HG03469 (cell line): Measurements from ENCODE around the gene CLIP1.
"Not testable (repeated sequence)": the region's sequence is repeated elsewhere in the genome, so short reads cannot be mapped to it uniquely, and the experiment has no call there.

ENCODE experiments used
- ATAC-seq: cut with Tn5 transposase; IDR thresholded peaks from one replicate; pipeline ENCODE4 v1.9.1; 2021; ENCODE audit warnings: mild to moderate bottlenecking, moderate library complexity, moderate number of reproducible peaks; ENCODE audit not compliant: unreplicated experiment

The CLIP1 gene

GRCh38 chr12:122421821-122422729, at the start of gene CLIP1:
Gene CLIP1, minus strand, starts transcription at chr12:122422669. Its CDS starts 42,217 bp downstream, at chr12:122380452.
- no peak for ATAC-seq

DNA sequence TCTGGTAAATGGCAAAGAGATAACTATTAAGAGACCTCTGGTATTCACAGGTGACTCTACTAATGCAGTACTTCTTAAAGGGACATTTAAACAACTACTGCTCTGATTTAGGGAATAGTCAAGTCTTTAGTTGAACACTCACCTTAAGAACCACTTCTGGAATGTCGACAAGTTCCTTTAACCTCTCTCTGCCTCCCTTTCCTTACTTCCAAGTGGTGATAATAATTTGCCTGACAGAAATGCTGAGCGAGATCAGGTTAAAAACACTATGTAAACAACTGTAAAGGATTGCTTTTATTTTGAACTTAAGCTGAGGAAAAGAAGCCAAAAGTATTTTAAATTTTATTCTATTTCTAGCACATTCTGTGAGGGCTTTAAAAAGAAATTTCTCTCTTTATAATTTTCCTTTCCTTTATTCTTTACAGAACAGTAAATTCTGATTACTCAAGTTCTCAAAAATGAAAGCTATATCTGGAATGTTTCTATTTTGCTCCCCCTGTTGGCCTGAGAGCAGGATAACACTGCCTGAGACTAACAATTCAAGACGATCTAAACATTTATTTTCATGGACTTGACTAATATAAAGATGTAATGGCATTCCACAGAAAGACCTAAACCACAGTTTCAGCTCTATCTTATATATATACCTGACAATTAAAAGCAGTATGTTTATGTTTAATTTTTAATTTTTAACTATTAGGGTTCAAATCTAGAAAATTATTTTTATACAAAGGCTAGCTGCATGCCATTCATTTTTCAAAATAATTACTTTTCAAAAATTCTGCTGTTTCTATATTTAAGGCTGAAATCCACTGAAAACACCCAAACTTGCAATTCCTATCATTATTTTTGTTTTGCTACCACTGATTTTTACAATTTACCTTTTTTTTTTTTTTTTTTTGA, 49.1 kb upstream of the CLIP1 start:
- no peak for ATAC-seq

DNA sequence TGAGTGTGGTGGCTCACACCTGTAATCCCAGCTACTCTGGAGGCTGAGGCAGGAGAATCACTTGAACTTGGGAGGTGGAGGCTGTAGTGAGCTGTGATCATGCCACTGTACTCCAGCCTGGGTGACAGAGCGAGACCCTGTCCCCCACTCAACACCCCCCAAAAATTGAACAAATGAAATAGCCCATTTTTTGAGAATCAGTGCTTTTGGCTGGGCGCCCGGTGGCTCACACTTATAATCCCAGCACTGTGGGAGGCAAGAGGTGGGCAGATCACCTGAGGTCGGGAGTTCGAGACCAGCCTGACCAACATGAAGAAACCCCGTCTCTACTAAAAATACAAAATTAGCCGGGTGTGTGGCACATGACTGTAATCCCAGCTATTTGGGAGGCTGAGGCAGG, 48.1 kb upstream of the CLIP1 start:
- not testable (repeated sequence) for ATAC-seq

GRCh38 chr12:122469856-122470255, 47.4 kb upstream of the CLIP1 start:
- not testable (repeated sequence) for ATAC-seq

DNA sequence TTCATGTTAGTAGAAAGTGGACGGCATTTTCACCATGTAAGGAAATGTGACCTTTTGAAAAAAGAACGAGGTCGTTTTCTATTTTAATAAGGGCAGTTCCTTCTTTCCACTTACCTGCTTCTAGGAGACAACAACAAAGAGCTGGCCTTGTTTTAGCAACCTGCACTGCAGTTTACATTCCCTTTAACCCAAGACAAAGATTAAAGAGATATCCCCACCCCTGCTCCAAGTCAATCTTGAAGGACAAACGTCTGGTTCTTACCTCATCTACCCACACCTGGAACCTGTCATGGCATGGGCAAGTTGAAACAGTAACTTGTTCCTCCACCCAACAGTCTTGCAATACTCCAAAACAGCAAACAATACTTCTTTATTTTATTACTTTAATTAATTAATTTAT, 45.5 kb upstream of the CLIP1 start:
- ATAC-seq = no peak

DNA sequence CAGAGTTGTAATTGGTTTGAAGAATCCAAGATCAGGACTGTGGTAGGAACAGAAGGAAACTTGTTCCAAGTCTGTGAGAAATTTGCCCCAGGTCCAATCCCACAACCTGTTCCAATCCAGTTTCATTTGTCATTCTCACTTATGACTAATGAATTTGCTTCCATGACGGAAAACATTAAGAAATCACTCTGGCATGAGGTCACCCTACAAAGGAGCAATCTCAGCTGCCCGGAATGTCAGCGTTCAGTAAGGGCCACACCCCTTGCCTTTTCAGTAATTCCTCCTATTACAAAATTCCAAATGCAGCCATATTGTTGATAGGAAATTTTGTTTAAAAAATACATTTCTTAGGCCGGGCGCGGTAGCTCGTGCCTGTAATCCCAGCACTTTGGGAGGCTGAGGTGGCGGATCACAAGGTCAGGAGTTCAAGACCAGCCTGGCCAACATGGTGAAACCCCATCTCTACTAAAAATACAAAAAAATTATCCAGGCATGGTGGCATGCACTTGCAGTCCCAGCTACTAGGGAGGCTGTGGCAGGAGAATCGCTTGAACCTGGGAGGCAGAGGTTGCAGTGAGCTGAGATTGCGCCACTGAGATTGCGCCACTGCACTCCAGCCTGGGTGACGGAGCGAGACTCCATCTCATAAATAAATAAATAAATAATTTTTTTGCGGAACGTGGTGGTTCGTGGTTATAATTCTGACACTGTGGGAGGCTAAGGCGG, 42.0 kb upstream of the CLIP1 start:
- ATAC-seq = not testable (repeated sequence)

DNA sequence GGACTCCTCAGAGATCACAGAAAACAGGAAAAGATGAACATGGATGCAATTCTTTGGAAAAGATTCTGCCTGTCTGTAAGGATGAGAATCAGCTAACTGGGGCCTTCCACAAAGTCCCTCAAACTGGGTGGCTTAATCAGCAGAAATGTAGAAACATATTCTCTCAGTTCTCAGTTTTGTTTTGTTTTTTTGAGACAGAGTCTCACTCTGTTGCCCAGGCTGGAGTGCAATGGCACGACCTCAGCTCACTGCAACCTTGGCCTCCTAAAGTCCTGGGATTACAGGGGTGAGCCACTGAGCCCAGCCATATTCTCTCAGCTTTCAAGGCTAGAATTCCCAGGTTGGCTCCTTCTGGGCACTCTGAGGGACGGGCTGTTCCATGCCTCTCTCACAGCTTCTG, 38.2 kb upstream of the CLIP1 start:
- ATAC-seq = no peak

DNA sequence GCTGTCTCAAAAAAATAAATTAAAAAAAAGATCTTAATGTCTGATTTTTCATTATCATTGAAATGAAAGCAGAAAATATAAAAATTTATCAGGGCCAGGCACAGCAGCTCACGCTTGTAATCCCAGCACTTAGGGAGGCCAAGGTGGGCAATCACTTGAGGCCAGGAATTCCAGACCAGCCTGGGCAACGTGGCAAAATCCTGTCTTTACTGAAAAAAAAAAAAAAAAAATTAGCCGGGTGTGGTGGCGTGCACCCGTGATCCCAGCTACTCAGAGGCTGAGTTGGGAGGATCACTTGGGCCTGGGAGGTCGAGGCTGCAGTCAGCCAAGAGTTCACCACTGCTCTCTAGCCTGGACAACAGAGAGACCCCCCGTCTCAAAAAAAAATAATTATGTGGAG, 37.6 kb upstream of the CLIP1 start:
- no peak for ATAC-seq

GRCh38 chr12:122459211-122459610, 36.7 kb upstream of the CLIP1 start:
- ATAC-seq = no peak

DNA sequence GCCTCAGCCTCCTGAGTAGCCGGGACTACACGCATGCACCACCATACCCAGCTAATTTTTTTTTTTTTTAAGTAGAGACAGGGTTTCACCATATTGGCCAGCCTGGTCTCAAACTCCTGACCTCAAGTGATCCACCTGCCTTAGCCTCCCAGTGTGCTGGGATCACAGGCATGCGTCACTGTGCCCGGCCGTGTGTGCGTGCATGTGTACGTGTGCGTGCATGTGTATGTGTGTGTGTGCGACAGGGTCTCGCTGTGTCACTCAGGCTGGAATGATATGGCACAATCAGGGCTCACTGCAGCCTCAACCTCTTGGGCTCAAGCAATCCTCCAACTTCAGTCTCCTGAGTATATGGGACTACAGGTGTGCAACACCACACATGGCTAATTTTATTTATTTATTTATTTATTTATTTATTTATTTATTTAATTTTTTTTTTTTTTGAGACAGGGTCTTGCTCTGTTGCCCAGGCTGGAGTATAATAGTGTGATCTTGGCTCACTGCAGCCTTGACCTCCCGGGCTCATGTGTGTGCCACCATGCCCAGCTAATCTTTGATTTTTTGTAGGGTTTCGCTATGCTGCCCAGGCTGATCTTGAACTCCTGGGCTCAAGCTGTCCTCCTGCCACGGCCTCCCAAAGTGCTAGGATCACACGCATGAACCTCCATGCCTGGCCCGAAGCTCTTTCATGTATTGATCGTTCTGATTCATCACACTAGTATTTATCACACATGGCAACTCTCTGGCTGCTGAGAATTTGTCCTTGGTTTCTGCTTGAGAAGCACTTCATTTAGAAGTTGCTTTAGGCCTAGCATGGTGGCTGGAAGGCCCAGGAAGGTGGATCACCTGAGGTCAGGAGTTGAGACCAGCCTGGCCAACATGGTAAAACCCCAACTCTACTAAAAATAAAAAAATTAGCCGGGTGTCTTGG, 35.9 kb upstream of the CLIP1 start:
- no peak for ATAC-seq

- no peak for ATAC-seq
Observed at GRCh38 chr12:122457627-122458026, 35.2 kb upstream of the CLIP1 start.

GRCh38 chr12:122454739-122455138, 32.3 kb upstream of the CLIP1 start:
- ATAC-seq = no peak

- no peak for ATAC-seq
Observed at GRCh38 chr12:122454250-122454721, 31.8 kb upstream of the CLIP1 start.

GRCh38 chr12:122452701-122453285, 30.3 kb upstream of the CLIP1 start:
- ATAC-seq = no peak

- no peak for ATAC-seq
Observed at GRCh38 chr12:122449317-122449716, 26.8 kb upstream of the CLIP1 start.

DNA sequence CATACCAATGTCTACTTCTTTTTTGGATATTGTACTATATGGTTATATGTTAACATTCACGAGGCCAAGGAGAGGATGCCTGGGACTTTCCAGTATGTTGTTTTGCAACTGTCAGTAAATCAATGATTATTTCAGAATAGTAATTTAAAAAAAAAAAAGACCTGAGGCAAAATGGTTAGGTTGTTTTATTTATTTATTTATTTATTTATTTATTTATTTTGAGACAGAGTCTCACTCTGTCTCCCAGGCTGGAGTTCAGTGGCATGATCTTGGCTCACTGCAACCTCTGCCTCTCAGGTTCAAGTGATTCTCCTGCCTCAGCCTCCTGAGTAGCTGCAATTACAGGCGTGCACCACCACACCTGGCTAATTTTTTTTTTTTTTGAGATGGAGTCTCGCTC, 25.4 kb upstream of the CLIP1 start:
- not testable (repeated sequence) for ATAC-seq

DNA sequence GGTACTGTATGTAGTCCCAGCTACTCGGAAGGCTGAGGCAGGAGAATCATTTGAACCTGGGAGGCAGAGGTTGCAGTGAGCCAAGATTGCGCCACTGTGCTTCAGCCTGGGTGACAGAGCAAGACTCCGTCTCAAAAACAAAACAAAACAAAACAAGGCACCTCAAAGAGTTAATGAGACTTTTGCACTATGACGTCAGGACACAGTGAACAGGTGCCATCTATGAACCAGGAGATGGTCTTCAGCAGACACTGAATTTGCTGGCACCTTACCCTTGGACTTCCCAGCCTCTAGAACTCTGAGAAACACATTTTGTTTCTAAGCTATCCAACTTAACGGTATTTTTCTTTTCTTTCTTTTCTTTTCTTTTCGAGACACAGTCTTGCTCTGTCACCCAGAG, 23.9 kb upstream of the CLIP1 start:
- ATAC-seq = not testable (repeated sequence)

DNA sequence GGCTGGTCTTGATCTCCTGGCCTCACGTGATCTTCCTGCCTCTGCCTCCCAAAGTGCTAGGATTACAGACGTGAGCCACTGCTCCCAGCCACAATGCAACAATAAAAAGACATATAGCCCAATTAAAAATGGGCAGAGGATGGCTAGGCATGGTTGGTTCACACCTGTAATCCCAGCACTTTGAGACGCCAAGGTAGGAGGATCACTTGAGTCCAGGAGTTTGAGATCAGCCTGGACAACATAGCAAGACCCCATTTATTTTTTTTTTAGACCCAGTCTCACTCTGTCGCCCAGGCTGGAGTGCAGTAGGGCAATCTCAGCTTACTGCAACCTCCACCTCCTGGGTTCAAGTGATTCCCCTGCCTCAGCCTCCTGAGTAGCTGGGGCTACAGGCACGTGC, 21.6 kb upstream of the CLIP1 start:
- ATAC-seq = not testable (repeated sequence)

- not testable (repeated sequence) for ATAC-seq
Observed at GRCh38 chr12:122438822-122439221, 16.4 kb upstream of the CLIP1 start.
